GM21786 (cell line): ENCODE results near the gene SNX27.
"Not testable (repeated sequence)": the region's sequence is repeated elsewhere in the genome, so short reads cannot be mapped to it uniquely, and the experiment has no call there.

ENCODE experiments used
- ATAC-seq: cut with Tn5 transposase; IDR thresholded peaks from one replicate; pipeline ENCODE4 v1.9.1; 2021; ENCODE audit not compliant: unreplicated experiment

SNX27 gene

DNA sequence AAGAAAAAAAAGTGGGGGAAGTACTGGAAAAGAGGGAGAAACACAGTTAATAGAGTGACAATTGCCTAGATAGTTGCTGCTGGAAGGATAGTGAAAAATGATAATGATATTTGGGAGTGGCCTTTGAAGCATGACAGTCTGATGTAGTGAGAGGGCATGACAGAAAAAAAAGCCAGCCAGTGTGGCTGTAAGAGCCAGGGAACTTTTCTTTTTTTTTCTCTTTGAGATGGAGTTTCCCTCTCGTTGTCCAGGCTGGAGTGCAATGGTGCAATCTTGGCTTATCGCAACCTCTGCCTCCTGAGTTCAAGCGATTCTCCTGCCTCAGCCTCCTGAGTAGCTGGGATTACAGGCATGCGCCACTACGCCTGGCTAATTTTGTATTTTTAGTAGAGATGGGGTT lies 9.3 kb upstream of the SNX27 start:
- not testable (repeated sequence) for ATAC-seq

- ATAC-seq: no peak
Observed at GRCh38 chr1:151604291-151604690, 7.6 kb upstream of the SNX27 start.

DNA sequence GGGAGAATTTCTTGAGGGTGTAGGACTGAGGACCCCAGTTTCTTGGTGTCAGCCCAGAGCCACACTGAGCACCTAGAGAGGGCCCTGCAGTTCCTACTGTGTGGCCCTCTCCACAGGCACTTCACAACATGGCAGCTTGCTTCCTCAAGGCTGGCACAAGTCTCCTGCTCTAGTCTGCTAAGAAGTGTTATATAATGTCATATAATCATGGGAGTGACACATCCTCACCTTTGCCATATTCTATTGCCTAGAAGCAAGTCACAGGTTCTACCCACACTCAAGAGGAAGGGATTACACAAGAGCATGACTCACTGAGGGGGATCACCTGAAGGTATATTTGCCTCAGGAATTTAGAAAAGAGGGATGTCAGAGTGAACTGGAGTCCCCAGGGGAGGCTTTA lies 5.5 kb upstream of the SNX27 start:
- no peak for ATAC-seq

GRCh38 chr1:151606857-151607256 lies 5.0 kb upstream of the SNX27 start:
- ATAC-seq: no peak

DNA sequence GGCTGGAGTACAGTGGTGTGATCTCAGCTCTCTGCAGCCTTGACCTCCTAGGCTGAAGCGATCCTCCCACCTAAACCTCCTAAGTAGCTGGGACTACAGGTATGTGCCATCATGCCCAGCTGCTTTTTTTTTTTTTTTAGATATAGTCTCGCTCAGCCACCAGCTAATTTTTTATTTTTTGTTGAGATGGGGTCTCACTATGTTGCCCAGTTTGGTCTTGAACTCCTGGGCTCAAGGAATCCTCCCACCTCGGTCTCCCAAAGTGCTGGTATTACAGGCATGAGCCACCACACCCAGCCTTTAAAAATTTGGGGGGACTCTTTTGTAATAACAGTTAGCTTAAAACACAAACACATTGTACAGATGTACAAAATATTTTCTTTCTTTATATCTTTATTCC lies 1.7 kb upstream of the SNX27 start:
- ATAC-seq: no peak

GRCh38 chr1:151611288-151611790 lies 511 bp upstream of the SNX27 start:
- no peak for ATAC-seq

DNA sequence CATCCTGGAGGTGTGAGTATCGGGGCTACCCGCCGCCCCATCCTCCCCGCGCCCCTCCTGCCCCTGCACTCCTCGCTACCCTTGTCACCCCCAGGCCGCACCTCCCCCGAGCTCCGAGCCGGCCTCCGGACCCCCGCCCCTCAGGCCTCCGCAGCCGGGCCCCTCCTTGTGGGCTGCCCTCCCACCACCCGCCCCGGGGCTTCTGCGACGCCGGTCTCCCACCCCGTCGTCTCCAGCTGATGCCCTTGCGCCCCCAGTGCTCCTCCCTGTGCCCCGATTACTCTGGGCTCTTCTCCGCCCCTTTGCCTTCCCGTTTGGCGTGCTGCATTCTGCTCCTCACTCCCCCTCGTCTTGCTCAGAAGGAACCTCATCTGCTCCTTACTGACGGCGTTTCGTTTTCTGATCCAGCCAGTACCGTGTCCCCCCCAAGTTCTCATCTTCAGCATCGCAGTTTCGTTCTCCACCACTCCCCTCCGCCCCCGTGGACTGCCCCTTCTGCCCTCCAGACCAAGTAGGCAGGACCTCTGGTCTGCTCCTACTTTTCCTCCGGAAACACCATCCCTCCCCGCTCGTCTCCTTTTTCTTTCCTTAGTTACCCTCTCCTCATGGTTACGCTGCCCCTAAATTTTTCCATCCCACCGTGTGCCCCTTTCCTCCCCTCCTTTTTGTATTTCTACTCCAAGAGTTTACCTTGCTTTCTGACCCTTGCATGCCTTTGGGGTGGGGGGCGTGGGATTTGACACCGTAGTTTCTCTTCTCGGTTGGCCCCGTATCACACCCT lies 841 bp downstream of the SNX27 start:
- ATAC-seq: no peak

DNA sequence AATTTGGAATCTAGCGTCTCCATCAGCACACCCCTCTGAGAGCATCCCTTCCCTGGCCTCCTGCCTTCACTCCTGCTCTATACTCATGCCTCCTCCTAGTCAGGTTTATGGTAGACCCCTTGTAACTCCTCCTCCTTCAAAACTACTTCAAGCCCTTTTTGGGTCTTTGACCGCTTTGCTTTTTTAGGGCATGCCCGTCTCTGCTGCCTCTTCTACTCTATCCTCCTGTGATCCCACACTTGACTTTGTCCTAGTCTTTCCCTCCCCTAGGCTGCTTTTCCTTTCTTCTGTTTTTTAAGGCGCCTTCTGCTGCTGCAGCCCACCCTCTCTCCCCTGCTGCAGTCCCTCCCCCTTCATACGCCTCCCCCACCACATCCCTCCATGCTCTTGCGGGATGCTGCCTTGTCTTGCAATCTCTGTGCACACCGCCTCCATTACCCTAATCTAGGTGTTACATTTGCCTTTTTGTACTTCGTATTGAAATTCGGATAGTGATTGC lies 1.5 kb downstream of the SNX27 start:
- no peak for ATAC-seq

DNA sequence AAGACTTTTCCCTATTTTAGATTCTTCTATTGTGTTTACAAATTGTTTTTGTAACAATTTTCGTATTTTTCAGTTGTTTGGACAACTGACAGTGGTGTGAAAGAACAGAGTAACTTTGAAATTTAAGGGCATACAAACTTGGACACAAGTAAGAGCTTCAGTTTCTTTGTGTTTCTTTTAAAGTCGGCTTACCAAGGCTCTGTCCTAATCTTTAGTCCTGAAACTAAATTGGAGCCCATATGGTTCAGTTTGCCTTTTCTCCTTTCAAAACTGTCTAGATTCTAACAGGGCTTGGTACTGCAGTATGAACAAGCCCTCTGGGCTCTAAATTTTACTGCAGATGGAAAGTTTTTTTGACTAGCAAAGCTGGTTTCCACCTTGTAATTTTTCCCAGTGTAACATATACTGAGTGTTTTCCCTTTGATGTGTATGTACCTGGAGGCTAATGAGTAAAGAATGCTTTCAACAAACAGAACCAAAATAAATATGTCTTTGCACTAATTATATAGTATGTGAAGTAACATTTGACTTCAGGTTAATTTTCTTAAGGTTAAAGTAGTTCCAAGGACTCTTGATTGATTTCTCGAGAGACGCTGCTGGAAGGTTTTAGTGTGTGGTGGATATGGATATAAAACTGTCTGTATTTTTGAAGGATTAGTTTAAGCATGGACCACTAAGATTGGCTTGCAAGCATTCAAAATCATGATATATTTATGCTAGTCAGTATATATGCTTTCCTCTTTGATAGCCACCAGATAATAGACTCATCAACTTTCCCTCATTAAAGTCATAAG lies 4.1 kb downstream of the SNX27 start:
- ATAC-seq: no peak

- ATAC-seq: no peak
Observed at GRCh38 chr1:151616505-151616849, 4.6 kb downstream of the SNX27 start.

DNA sequence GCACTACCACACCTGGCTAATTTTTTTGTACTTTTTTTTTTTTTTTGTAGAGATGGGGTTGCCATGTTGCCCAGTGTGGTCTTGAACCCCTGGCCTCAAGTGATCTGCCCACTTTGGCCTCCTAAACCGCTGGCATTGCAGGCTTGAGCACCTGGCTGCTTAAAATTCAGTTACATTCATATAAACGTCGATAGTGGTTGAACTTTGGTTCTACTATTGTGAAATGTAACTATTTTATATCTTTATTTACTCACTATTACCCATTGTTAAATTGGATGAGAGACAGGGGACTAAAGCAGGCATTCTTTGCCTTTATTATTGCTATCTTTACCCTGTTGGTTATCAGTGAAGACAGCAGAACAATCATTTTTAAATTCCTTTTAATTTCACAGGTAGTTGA lies 6.2 kb downstream of the SNX27 start:
- no peak for ATAC-seq

- ATAC-seq: no peak
Observed at GRCh38 chr1:151618470-151618869, 6.6 kb downstream of the SNX27 start.

DNA sequence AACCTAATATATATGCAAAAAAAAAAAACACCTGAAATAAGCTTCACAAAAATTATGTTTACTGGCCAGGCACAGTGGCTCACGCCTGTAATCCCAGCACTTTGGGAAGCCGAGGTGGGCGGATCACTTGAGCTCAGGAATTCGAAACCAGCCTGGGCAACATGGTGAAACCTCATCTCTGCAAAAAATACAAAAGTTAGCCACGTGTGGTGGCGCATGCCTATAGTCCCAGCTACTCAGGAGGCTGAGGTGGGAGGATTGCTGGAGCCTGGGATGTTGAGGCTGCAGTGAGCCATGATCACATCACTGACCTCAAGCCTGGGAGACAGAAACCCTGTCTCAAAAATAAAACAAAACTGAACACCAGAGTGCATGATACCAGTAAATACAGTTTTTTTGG lies 7.1 kb downstream of the SNX27 start:
- ATAC-seq: not testable (repeated sequence)

- ATAC-seq: no peak
Observed at GRCh38 chr1:151619489-151620093, 7.7 kb downstream of the SNX27 start.

DNA sequence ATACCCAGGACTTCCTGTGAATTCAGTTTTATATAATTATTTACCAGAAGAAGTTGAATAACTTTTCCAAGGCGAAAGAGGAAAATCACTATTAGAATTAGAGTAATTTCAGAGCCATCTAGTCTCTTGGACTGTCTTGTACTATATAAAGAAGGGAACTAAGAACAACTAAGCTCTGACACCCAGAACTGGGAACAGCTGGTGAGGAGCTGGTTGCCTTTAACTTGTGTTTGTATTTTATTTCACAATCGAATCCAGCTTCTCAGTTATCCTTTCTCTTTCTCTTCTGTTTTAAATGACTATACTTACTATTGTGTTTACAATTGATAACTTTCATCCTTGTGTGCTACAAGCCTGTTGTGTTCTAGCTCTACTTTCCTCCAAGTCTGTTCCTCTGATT lies 8.4 kb downstream of the SNX27 start:
- ATAC-seq: no peak

DNA sequence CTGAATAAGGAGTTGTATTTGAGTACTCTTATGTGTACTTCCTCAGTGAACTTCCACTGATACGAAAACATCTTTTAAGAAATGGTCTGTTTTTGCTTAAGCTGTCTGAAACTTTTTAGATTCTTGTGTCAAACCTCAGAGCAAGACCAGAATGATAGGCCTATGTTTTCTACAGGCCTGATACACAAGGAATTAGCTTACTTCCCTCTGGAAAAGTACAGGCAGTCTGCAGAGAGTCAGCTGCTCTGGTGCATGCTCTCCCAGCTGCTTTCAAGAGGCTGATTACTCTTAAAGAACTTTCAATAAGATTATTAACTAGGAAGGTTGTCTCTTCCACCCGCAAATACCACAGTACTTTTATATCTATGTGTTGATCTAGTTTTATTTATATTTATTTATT lies 9.5 kb downstream of the SNX27 start:
- ATAC-seq: no peak

DNA sequence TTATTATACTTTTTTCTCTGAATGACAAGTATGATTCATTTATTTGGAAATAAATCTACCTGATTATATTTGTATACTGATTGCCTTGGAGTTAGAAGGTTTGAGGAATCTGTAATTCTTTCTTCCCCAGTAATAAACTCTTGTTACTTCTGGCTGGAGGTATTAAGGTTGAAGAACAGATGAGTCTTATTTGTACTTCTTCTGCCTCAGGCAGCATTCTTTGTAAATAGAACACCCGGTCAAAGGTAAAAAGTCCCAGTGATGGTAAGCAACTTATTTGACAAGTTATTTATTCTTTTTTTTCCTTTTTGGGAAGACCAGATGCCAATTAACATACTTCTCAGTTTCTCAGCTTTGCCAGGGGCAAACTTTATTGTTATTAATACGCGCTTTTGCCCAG lies 12.9 kb downstream of the SNX27 start:
- ATAC-seq: no peak

DNA sequence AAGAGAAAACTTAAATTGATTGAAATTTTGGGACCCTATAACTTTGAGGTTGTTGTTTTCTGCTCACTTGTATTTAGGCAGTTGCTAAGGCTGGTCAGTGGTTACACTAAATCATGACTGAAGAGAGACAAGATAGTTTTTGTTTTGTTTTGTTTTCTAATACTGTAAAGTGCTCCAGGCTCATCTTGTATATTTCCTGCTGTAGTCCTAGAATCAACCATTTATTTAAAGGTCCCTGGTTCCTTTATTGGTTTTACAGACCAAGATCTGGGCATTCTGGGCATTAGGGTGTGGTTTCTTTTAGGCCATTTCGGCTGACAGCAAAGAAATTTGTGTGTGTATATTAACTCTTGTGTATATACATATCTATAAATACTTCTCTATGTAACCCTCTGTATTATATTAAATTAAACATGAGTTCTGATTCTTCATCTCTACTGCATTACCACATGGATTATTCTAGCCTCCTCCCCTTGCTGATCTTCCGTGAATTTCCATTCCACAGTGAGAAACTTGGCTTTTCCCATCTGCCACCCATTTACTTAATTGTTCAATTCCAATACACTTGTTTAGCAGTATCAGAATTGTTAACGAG lies 15.0 kb downstream of the SNX27 start:
- no peak for ATAC-seq

DNA sequence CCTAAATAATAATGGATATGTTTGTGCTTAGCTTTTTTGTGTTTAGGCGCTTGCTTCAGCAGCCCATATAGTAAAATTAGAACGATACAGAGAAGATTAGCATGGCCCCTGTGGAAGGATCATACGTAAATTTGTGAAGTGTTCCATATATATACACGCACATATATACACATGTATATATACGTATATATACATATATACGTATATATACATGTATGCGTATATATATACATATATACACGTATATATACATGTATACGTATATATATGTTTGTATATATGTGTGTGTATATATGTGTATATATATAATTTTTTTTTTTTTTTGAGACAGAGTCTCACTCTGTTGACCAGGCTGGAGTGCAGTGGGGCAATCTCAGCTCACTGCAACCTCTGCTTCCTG lies 17.4 kb downstream of the SNX27 start:
- ATAC-seq: no peak

GRCh38 chr1:151635479-151636072 lies 23.7 kb downstream of the SNX27 start:
- no peak for ATAC-seq
